ENCODE data around the gene DENND4B. TPM values are rescaled to one million over a fixed set of nuclear protein-coding genes. Genes with fewer than 3 reads are reported as not detected.
"Not testable (repeated sequence)": the region's sequence is repeated elsewhere in the genome, so short reads cannot be mapped to it uniquely, and the experiment has no call there.

Gene DENND4B
- total RNA-seq, 2 experiments from 2014 or later = 147 to 173 TPM

DNA sequence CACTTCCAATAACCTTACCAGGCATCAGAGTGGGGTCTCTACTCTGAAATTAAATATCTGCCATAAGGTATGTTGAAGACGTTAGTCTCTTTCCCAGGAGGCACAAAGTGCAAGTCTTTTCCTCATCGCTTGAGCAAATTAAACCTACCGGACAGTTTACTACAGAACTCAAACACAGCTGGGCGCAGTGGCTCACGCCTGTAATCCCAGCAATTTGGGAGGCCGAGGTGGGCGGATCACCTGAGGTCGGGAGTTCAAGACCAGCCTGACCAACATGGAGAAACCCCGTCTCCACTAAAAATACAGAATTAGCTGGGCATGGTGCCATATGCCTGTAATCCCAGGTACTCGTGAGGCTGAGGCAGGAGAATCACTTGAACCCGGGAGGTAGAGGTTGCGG, 32.6 kb upstream of the DENND4B start:
- not testable (repeated sequence) for H3K27ac Mint-ChIP-seq; H3K27me3 Mint-ChIP-seq; H3K9me3 Mint-ChIP-seq (ENCODE audit: low read depth); DNase-seq; ATAC-seq
- peaks cover 26% of the 10 kb centered on the region for H3K36me3 Mint-ChIP-seq
- H3K4me1 Mint-ChIP-seq = peaks cover 33% of the 10 kb centered on the region
- H3K4me3 Mint-ChIP-seq = peak overlapping the region; percentile 95
- CTCF ChIA-PET = interaction anchor here (0.8 to 6.4 kb wide), 9 partner anchors 7 to 301 kb away, joined by 4 to 65 read pairs (median 16); partner anchors contain the start of genes CREB3L4, CRTC2, DENND4B and RAB13

DNA sequence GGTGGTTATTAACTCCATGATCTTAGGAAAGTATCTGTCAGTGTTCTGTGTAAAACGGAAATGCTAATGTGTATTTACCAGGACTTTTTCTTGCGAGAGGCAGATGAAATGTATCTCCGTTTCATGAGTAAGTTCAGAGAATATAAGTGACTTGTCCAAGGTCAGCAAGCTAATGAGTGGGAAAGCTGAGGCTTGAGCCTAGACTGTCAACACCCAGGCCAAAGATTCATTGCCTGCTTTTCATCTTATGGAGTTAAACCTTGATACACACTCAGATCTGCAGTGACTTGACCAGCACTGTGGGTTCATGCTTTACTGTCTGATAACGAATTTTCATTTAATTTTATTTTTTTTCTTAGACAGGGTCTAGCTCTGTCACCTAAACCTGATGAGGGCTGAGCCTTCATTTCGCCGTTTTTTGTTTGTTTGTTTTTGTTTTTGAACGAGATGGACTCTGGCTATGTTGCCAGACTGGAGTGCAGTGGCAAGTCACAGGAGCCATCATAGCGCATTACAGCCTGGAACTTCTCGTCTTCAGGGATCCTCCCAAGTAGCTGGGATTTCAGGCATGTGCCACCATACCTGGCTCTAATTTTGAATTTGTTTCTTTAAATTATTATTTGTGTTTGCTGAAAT, 31.9 kb upstream of the DENND4B start:
- peak overlapping the region; percentile 87 for H3K27ac Mint-ChIP-seq
- H3K27me3 Mint-ChIP-seq = no peaks in the 10 kb centered on the region
- peaks cover 28% of the 10 kb centered on the region for H3K36me3 Mint-ChIP-seq
- DNase-seq (no peak), ATAC-seq (no peak)
- CTCF ChIA-PET = interaction anchor here (0.8 to 6.4 kb wide), 16 partner anchors 8 to 301 kb away, joined by 3 to 65 read pairs (median 5); partner anchors contain the start of genes CREB3L4, CRTC2, DENND4B and RAB13
- H3K4me1 Mint-ChIP-seq = peaks cover 34% of the 10 kb centered on the region
- H3K9me3 Mint-ChIP-seq (ENCODE audit: low read depth) = no peaks in the 10 kb centered on the region
- H3K4me3 Mint-ChIP-seq = peak overlapping the region; percentile 95

DNA sequence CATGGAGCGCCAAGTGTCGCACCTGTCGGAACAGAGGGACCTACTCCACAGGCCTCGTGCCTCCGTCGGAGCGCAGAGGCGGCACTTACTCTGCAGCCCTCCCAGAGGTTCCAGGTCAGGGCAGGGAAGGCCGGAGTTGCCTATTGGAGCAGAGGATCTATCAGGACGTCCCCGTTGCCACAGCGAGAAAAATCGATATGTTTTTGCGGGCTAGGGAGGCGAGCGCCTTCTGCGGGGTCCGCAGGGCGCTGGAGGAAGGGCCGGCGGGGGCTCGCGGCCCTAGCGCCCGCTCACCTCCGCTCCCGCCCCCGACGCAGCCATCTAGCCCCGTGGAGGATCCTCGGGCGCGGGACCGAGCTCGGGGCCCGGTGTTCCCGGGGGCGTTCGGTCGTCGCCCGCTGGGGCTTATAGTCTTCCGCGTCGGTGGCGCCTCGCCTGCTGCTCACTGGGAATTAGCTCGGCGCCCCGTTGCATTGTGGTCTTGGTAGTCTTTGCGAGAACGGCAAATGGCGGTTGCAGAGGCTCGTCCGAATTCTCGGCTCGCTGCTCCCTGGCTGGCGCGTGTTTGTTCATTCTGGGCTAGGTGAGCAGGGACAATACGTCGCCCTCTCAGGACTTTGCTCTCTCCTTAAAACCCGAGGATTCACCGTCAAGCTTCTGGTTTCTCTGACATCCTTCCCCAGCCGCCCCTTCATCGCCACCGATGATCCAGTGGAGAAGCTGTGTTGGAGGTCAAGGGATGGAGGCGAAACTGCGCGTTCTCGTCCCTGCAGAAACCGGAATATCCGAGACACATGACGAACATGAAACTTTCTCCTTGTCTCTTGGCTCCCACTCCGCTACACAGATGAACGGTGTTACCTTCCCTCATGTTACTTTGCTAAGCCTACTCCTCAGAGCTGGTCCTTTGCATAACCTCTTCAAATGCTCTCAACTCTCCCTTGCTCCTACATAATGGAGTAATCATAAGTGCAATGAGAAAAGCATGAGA, 31.0 kb upstream of the DENND4B start, which contains the start of gene JTB:
Gene JTB (minus strand): TSS at position 425 of the 991 bp plus-strand sequence. CDS start 422 bp downstream, at position 3.
- H3K9me3 Mint-ChIP-seq (ENCODE audit: low read depth) = no peaks in the 10 kb centered on the region
- ATAC-seq = peak; percentile 97
- H3K4me1 Mint-ChIP-seq = peaks cover 41% of the 10 kb centered on the region

DNA sequence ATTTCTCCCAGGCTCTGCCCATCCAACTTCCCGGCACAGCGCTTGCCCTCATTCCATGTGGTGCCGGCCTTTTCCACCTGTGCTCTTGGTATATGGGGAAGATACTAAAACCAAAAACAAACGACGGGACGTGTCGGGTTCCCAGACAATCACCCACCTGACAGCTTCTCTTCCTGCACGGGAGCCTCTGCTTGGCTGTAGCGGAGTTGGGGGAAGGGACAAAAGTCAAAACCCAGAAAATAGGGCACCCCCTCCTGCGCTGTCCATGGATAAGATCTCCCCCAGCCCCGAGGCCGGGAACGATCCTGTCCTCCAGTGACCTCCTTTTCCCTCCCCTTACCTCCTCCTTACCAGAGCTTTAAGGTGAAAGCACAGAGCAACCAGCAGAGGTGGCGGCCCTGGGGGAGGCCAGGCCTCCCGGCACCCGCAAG, 30.3 kb upstream of the DENND4B start:
- Mint-ChIP-seq H3K36me3 (peaks cover 33% of the 10 kb centered on the region), H3K9me3 (ENCODE audit: low read depth) (no peaks in the 10 kb centered on the region), H3K27ac (peak overlapping the region; percentile 94), H3K4me3 (peak overlapping the region; percentile 95), H3K27me3 (no peaks in the 10 kb centered on the region), H3K4me1 (peaks cover 48% of the 10 kb centered on the region)
- CTCF ChIA-PET = interaction anchor here (0.9 to 6.4 kb wide), 17 partner anchors 7 to 444 kb away, joined by 3 to 65 read pairs (median 5); partner anchors contain the start of genes CREB3L4, CRTC2, DENND4B and RAB13
- ATAC-seq = no peak
- peak; percentile 44 for DNase-seq

More for the DNA sequence above, 31.0 kb upstream of the DENND4B start, which contains the start of gene JTB:
- CTCF ChIA-PET = interaction anchor here (1.1 to 6.4 kb wide), 16 partner anchors 8 to 445 kb away, joined by 3 to 65 read pairs (median 5); partner anchors contain the start of genes CREB3L4, CRTC2, DENND4B and RAB13
- H3K4me3 Mint-ChIP-seq = peak within 1 kb of the TSS; percentile 95
- peaks cover 33% of the 10 kb centered on the region for H3K36me3 Mint-ChIP-seq
- peak; percentile 91 for DNase-seq
- no peaks in the 10 kb centered on the region for H3K27me3 Mint-ChIP-seq
- H3K27ac Mint-ChIP-seq = peak within 1 kb of the TSS; percentile 94

DNA sequence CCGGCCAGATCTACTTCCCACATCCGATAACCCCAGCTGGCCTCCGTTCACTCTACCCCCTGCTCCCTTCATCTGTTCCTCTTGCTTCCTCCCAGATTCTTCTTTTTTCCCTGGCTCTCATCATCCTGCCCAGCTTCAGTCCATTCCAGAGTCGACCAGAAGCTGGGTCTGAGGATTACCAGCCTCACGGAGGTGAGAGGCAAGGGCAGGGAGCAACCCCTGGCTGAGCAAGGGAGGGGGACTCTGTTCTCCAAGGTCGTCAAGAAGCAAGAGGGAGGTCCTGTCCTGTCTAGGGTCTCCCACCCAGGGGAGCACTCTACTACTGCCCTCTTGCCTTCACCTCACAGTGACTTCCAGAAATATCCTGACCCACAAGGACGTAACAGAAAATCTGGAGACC, 27.0 kb upstream of the DENND4B start:
- no peaks in the 10 kb centered on the region for H3K27me3 Mint-ChIP-seq
- no peak for DNase-seq
- H3K4me1 Mint-ChIP-seq = peaks cover 54% of the 10 kb centered on the region
- CTCF ChIA-PET = interaction anchor here (6.2 kb wide), 1 partner anchor 13 kb away, joined by 65 read pairs; the partner anchor contains the start of gene RAB13
- H3K36me3 Mint-ChIP-seq = peaks cover 33% of the 10 kb centered on the region
- ATAC-seq = no peak
- no peak overlapping the region for H3K27ac Mint-ChIP-seq
- no peak overlapping the region for H3K4me3 Mint-ChIP-seq
- no peaks in the 10 kb centered on the region for H3K9me3 Mint-ChIP-seq (ENCODE audit: low read depth)

DNA sequence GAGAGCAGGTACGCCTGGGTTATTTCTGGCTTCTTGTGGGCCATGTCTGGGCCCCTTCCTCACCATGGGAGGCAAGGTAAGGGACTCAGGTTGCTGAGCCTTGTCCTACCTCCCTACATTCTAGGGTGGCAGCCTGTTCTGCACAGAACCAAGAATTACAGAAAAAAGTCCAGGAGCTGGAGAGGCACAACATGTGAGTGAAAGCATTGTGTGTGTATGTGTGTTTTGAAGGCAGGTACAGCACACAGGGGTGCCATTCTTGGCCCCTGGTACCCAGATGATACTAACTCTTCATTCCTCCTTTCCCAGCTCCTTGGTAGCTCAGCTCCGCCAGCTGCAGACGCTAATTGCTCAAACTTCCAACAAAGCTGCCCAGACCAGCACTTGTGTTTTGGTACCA, 26.6 kb upstream of the DENND4B start:
- Mint-ChIP-seq H3K9me3 (ENCODE audit: low read depth) (no peaks in the 10 kb centered on the region), H3K4me1 (peaks cover 55% of the 10 kb centered on the region), H3K27me3 (no peaks in the 10 kb centered on the region), H3K27ac (no peak overlapping the region), H3K36me3 (peaks cover 33% of the 10 kb centered on the region), H3K4me3 (no peak overlapping the region)
- CTCF ChIA-PET = interaction anchor here (6.2 kb wide), 1 partner anchor 13 kb away, joined by 65 read pairs; the partner anchor contains the start of gene RAB13
- ATAC-seq = no peak
- no peak for DNase-seq

DNA sequence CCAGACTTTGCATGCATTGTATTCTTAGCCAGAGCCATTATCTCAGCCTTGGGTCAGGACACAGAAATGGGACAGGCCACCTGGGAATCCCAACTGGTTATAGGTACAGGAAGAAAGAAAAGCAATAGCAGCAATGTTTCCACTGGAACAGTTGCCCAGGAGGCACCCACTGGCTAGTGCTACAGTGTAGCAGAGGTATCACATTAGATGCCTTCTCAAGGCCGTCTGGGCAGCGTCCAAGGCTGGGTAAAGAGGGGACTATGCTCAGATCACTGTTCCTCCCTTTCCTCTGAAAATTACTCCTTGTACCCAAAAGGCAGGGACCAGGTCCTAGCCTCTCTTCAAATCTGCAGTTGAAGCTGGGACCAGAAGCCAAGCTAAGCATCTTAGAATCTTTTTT, 23.8 kb upstream of the DENND4B start:
- no peak for ATAC-seq
- Mint-ChIP-seq H3K4me3 (no peak overlapping the region), H3K4me1 (peaks cover 57% of the 10 kb centered on the region), H3K9me3 (ENCODE audit: low read depth) (no peaks in the 10 kb centered on the region), H3K27ac (no peak overlapping the region), H3K27me3 (no peaks in the 10 kb centered on the region), H3K36me3 (peaks cover 19% of the 10 kb centered on the region)
- DNase-seq = no peak
- CTCF ChIA-PET = interaction anchor here (1.0 to 1.3 kb wide), 3 partner anchors 7 to 24 kb away, joined by 3 to 5 read pairs (median 3); partner anchors contain the start of genes DENND4B and JTB

DNA sequence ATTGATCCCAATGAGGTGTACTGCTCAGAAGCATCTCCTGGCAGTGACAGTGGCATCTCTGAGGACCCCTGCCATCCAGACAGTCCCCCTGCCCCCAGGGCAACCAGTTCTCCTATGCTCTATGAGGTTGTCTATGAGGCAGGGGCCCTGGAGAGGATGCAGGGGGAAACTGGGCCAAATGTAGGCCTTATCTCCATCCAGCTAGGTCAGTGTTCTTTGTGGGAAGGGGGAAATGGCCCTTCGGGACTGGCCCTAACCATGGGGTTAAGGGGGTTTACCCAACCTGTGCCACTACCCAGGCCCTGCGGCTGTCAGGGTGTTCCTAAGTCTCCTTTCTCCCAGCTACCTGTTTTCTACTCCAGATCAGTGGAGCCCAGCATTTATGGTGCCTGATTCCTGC, 22.5 kb upstream of the DENND4B start:
- CTCF ChIA-PET = interaction anchor here (0.7 to 5.6 kb wide), 4 partner anchors 9 to 23 kb away, joined by 3 to 58 read pairs (median 8); partner anchors contain the start of genes CRTC2, DENND4B, JTB and RAB13
- no peak for DNase-seq
- ATAC-seq = no peak
- no peaks in the 10 kb centered on the region for H3K9me3 Mint-ChIP-seq (ENCODE audit: low read depth)
- H3K4me3 Mint-ChIP-seq = no peak overlapping the region
- H3K36me3 Mint-ChIP-seq = peaks cover 9% of the 10 kb centered on the region
- H3K27ac Mint-ChIP-seq = no peak overlapping the region
- no peaks in the 10 kb centered on the region for H3K27me3 Mint-ChIP-seq
- H3K4me1 Mint-ChIP-seq = peaks cover 50% of the 10 kb centered on the region

DNA sequence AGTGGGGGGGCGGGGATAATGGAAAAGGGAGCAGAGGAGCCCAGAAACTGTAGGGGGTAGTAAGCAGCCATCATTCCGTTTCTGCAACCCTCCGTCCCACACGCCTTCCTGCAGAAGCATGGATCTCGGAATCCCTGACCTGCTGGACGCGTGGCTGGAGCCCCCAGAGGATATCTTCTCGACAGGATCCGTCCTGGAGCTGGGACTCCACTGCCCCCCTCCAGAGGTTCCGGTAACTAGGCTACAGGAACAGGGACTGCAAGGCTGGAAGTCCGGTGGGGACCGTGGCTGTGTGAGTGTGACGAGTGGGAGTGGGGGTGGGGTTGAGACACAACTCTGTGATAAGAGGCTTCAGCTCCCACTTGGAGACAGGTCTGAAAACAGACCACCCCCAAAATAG, 21.9 kb upstream of the DENND4B start:
- Mint-ChIP-seq H3K4me1 (peaks cover 54% of the 10 kb centered on the region), H3K36me3 (peaks cover 8% of the 10 kb centered on the region), H3K27ac (peak overlapping the region; percentile 96), H3K9me3 (ENCODE audit: low read depth) (no peaks in the 10 kb centered on the region), H3K27me3 (no peaks in the 10 kb centered on the region), H3K4me3 (peak overlapping the region; percentile 97)
- ATAC-seq (no peak), DNase-seq (no peak)
- CTCF ChIA-PET = interaction anchor here (0.6 to 5.6 kb wide), 9 partner anchors 9 to 399 kb away, joined by 3 to 58 read pairs (median 10); partner anchors contain the start of genes CRTC2, DENND4B, JTB and RAB13

DNA sequence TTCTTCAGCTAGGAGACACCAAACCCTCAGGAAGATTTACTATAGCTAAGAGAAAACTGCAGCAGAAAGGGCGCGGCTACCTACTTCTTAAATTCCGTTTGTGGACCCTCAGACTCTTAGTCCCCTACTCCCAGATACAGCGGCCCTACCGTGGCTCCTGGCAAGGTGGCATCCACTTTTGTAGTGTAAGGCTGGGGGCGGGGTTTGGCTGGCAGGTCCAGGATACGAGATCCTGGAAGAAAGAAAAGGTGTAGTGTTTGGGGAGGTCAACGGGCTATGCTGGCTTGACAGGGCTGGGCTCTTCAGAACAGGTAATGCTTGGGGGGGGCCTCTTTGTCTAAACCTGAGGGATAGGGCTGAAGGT, 21.5 kb upstream of the DENND4B start:
- no peaks in the 10 kb centered on the region for H3K9me3 Mint-ChIP-seq (ENCODE audit: low read depth)
- no peak for DNase-seq

DNA sequence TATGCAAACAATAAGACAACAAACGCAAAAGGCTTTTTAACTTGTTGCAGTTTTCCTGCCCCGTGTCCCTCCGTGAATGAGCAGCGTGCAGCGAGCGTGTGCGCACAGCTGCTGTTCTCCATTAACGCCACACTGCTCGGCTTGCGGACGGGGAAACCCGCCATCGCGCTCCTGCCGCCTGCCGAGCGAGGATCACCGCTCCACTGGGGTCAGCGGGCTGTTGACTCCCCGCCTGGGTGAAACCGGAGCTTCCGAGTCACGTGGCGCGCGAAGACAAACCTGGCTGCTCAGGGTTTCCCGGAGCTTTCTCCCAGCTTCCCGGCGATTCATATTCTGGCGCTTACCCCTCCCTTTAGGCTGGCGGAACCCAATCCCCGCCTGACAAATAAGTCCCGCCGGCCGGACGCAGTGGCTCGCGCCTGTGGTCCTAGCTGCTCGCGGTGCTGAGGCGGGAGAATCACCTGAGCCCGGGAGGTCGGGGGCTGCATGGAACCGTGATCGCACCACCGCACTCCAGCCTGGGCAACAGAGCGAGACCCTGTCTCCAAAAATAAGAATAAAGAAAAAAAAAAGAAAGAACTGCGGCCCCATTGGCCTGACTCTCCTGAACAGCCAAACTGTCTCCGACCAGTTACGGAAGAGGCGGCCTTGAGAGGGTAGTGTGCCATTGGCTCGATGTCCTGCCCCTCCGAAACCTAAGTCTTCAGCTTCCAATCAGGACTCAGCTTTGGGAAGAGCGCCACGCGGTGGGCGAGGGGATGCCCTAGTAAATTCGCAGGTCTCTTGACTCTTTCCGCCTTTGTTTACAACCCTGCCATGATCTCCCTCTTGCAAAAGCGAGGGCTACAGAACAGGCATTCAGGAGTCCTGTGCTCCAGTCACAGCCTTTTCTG, 20.8 kb upstream of the DENND4B start, which contains the start of gene CREB3L4:
Gene CREB3L4 (plus strand): TSS at position 796 of the 893 bp plus-strand sequence. CDS start 624 bp downstream, outside the sequence.
- peak; percentile 92 for DNase-seq
- Mint-ChIP-seq H3K27me3 (no peaks in the 10 kb centered on the region), H3K27ac (peak within 1 kb of the TSS; percentile 96), H3K36me3 (peaks cover 3% of the 10 kb centered on the region), H3K4me1 (peaks cover 50% of the 10 kb centered on the region), H3K9me3 (ENCODE audit: low read depth) (no peaks in the 10 kb centered on the region), H3K4me3 (peak within 1 kb of the TSS; percentile 97)
- CTCF ChIA-PET = interaction anchor here (0.6 to 5.6 kb wide), 16 partner anchors 9 to 434 kb away, joined by 3 to 58 read pairs (median 4); partner anchors contain the start of genes CRTC2, DENND4B, GATAD2B and JTB
- peak; percentile 86 for ATAC-seq

More for the DNA sequence above, 21.5 kb upstream of the DENND4B start:
- peak overlapping the region; percentile 96 for H3K27ac Mint-ChIP-seq
- no peak for ATAC-seq
- H3K4me1 Mint-ChIP-seq = peaks cover 52% of the 10 kb centered on the region
- peaks cover 5% of the 10 kb centered on the region for H3K36me3 Mint-ChIP-seq
- H3K4me3 Mint-ChIP-seq = peak overlapping the region; percentile 97
- H3K27me3 Mint-ChIP-seq = no peaks in the 10 kb centered on the region
- CTCF ChIA-PET = interaction anchor here (0.6 to 5.6 kb wide), 15 partner anchors 9 to 435 kb away, joined by 3 to 58 read pairs (median 4); partner anchors contain the start of genes CRTC2, DENND4B, GATAD2B and JTB
